Measurements from ENCODE around the gene SRF.

DNA sequence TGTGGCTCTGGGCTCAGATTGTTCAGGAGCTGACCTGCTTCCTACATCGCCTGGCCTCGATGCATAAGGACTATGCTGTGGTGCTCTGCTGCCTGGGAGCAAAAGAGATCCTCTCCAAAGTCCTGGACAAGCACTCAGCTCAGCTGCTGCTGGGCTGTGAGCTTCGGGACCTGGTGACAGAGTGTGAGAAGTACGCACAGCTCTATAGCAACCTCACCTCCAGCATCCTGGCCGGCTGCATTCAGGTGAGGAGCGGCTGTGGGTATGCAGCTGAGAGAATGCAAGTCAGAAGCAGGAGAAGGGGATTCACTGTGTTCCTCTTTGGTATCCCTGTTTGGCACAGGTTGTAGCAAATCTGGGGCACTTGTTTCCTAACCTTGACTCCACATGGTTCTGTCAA, 28.8 kb downstream of the SRF start:
- no peak for TF ChIP-seq POLR2A (IDR thresholded peaks at IDR 0.05)
- TF ChIP-seq, protein P1, sequence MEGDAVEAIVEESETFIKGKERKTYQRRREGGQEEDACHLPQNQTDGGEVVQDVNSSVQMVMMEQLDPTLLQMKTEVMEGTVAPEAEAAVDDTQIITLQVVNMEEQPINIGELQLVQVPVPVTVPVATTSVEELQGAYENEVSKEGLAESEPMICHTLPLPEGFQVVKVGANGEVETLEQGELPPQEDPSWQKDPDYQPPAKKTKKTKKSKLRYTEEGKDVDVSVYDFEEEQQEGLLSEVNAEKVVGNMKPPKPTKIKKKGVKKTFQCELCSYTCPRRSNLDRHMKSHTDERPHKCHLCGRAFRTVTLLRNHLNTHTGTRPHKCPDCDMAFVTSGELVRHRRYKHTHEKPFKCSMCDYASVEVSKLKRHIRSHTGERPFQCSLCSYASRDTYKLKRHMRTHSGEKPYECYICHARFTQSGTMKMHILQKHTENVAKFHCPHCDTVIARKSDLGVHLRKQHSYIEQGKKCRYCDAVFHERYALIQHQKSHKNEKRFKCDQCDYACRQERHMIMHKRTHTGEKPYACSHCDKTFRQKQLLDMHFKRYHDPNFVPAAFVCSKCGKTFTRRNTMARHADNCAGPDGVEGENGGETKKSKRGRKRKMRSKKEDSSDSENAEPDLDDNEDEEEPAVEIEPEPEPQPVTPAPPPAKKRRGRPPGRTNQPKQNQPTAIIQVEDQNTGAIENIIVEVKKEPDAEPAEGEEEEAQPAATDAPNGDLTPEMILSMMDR (IDR thresholded peaks at IDR 0.05), result no peak

All from uterus (tissue), 2 donors.